CD4-positive, alpha-beta T cell (primary cell): ENCODE results near the gene KLHL3. TPM values are rescaled to one million over a fixed set of nuclear protein-coding genes. Genes with fewer than 3 reads are reported as not detected.

Source experiments
- ATAC-seq: fragments of 200-7000 bp; cut with Tn5 transposase; one replicate; pipeline ENCODE4 v1.10.0; 2022; ENCODE audit warnings: mild to moderate bottlenecking; ENCODE audit not compliant: poor library complexity
- CTCF ChIA-PET: fragments of 350-600 bp; sonication (Branson Sonifier 250); formaldehyde crosslinking; loops from one replicate; lab custom pipeline; 2021; ENCODE audit warnings: antibody characterized with exemption, inconsistent platforms; lab: Charles Lee
- POLR2A ChIA-PET: fragments of 350-600 bp; sonication (Branson Sonifier 250); formaldehyde crosslinking; loops from one replicate; lab custom pipeline; 2021; ENCODE audit warnings: antibody characterized with exemption, inconsistent platforms; lab: Charles Lee
- DNase-seq, 14 experiments: peaks; one replicate each; pipeline ENCODE4 v3.0.0-alpha.2; 2013 to 2020; ENCODE audit warnings: mixed read lengths in 2 of 14
- H3K27ac ChIP-seq, 2 donors: one replicate each; pipeline versions ENCODE4 v1.5.1 to v1.7.0; 2013; ENCODE audit warnings: low read length in 2 of 2, low read depth in 1 of 2, mild to moderate bottlenecking in 1 of 2
- H3K27me3 ChIP-seq, 2 experiments: 1 replicate in 1 of 2; 2 replicates in 1 of 2; pipeline versions ENCODE4 v1.6.1 to v1.7.0; 2013; ENCODE audit warnings: low read length in 2 of 2, control low read depth in 1 of 2, mild to moderate bottlenecking in 1 of 2, moderate library complexity in 1 of 2; ENCODE audit not compliant: insufficient read depth in 2 of 2, control insufficient read depth in 1 of 2
- H3K36me3 ChIP-seq: one replicate; pipeline ENCODE4 v1.6.1; 2013; ENCODE audit warnings: low read length, control low read depth; ENCODE audit not compliant: insufficient read depth
- H3K4me1 ChIP-seq: one replicate; pipeline ENCODE4 v1.6.1; 2013; ENCODE audit warnings: low read length, control low read depth; ENCODE audit not compliant: insufficient read depth
- H3K4me3 ChIP-seq: one replicate; pipeline ENCODE4 v1.5.1; 2013; ENCODE audit warnings: mild to moderate bottlenecking, low read length, moderate library complexity
- H3K9me3 ChIP-seq, 2 experiments: 1 replicate in 1 of 2; 2 replicates in 1 of 2; pipeline versions ENCODE4 v1.6.1 to v1.7.0; 2013; ENCODE audit warnings: low read length in 2 of 2, mild to moderate bottlenecking in 2 of 2, control low read depth in 1 of 2, moderate library complexity in 1 of 2; ENCODE audit not compliant: control insufficient read depth in 1 of 2, insufficient read depth in 1 of 2
- H3K27ac Mint-ChIP-seq: one replicate; pipeline ENCODE4 v1.8.0; 2020; ENCODE audit warnings: mixed read lengths
- H3K27me3 Mint-ChIP-seq: one replicate; pipeline ENCODE4 v1.8.0; 2021; ENCODE audit warnings: mixed read lengths
- H3K36me3 Mint-ChIP-seq: one replicate; pipeline ENCODE4 v1.8.0; 2021; ENCODE audit warnings: low read depth, mixed read lengths
- H3K4me1 Mint-ChIP-seq: one replicate; pipeline ENCODE4 v1.8.0; 2021; ENCODE audit warnings: low read depth, mixed read lengths
- H3K4me3 Mint-ChIP-seq: one replicate; pipeline ENCODE4 v1.8.0; 2020; ENCODE audit warnings: mild to moderate bottlenecking, mixed read lengths
- H3K9me3 Mint-ChIP-seq: one replicate; pipeline ENCODE4 v1.8.0; 2020; ENCODE audit warnings: mixed read lengths
- intact Hi-C, 2 experiments: fragments of 100-400 bp; cut with DNase I in 1 of 2; cut with micrococcal nuclease in 1 of 2; formaldehyde crosslinking; loops; one replicate each; pipeline versions ENCODE4 v1.15.1 to v1.9.0; 2023 to 2025; cut with DNase I, micrococcal nuclease
- total RNA-seq, 174 experiments: library from RNA in 2 of 174; stranded (reverse) in 2 of 174; gene quantifications; one replicate each; pipeline ENCODE4 v1.2.3 and lab custom pipeline; 2021 to 2026
- TF ChIP-seq, protein P1 (sequence below): fragments of 200-600 bp; IDR thresholded peaks from one replicate; pipeline ENCODE4 v1.8.0; 2022; ENCODE audit warnings: antibody characterized with exemption, mild to moderate bottlenecking

The KLHL3 gene
- total RNA-seq, 2 experiments from 2014 or later, result 22.0 to 25.9 TPM

DNA sequence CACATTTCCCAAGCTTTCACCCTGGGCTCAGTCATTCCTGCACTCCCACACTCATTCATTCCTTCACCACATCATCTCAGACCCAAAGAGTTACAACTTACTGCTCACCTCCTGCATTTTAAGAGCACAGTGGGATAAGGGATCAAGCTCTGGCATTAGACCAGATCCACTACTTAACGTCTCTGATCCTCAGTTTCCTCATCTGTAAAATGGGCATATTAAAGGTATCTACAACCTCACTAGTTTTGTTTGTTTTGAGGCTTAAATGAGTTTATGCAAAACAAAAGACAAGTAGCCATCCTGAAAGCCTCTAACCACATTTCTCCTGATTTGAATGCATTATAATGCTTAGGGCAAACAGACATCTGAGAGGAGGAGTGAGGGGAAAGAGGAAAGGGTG lies 77.6 kb downstream of the KLHL3 start:
- Mint-ChIP-seq H3K36me3 (peaks cover 60% of the 10 kb centered on the region), H3K4me1 (peaks cover 9% of the 10 kb centered on the region), H3K4me3 (no peak overlapping the region), H3K9me3 (no peaks in the 10 kb centered on the region), H3K27me3 (no peaks in the 10 kb centered on the region), H3K27ac (no peak overlapping the region)
- Histone ChIP-seq H3K27me3 (no peaks in the 10 kb centered on the region), H3K36me3 (peaks cover 12% of the 10 kb centered on the region), H3K27ac (no peak overlapping the region), H3K4me1 (peaks cover 6% of the 10 kb centered on the region), H3K9me3 (no peaks in the 10 kb centered on the region), H3K4me3 (no peak overlapping the region)
- CTCF ChIA-PET, result interaction anchor here (3.1 to 3.2 kb wide), 2 partner anchors 79 to 94 kb away, joined by 26 to 28 read pairs; partner anchors contain the start of gene KLHL3
- POLR2A ChIA-PET, result interaction anchor here (0.9 to 3.6 kb wide), 2 partner anchors 77 to 96 kb away, joined by 3 to 30 read pairs; partner anchors contain the start of genes HNRNPA0 and KLHL3
- ATAC-seq (no peak), DNase-seq (no peak)
- TF ChIP-seq, protein P1, sequence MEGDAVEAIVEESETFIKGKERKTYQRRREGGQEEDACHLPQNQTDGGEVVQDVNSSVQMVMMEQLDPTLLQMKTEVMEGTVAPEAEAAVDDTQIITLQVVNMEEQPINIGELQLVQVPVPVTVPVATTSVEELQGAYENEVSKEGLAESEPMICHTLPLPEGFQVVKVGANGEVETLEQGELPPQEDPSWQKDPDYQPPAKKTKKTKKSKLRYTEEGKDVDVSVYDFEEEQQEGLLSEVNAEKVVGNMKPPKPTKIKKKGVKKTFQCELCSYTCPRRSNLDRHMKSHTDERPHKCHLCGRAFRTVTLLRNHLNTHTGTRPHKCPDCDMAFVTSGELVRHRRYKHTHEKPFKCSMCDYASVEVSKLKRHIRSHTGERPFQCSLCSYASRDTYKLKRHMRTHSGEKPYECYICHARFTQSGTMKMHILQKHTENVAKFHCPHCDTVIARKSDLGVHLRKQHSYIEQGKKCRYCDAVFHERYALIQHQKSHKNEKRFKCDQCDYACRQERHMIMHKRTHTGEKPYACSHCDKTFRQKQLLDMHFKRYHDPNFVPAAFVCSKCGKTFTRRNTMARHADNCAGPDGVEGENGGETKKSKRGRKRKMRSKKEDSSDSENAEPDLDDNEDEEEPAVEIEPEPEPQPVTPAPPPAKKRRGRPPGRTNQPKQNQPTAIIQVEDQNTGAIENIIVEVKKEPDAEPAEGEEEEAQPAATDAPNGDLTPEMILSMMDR, result no peak
- intact Hi-C loops, result no loop called here

DNA sequence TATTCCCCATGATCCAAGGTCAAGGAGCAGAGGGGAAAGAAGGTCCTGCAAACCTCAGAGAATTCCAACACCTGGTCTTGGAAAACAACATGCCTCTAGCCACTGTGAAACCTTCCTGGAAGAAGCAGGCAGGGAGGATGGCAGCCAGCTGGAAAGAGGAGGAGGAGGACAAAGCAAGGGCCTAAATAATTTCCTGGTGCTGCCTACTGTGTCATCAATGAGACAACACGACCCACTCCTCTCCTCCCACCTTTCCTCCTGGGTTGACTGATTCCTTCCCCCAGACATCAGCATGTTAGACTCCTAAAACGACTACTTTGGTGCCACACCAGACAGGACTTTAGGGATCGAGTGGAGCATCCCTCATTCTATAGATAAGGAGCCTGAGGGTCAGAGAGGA lies 78.8 kb downstream of the KLHL3 start:
- Mint-ChIP-seq H3K4me3 (no peak overlapping the region), H3K27me3 (no peaks in the 10 kb centered on the region), H3K9me3 (no peaks in the 10 kb centered on the region), H3K4me1 (peaks cover 9% of the 10 kb centered on the region), H3K36me3 (peaks cover 68% of the 10 kb centered on the region), H3K27ac (no peak overlapping the region)
- Histone ChIP-seq H3K36me3 (peaks cover 15% of the 10 kb centered on the region), H3K4me1 (peaks cover 6% of the 10 kb centered on the region), H3K27ac (no peak overlapping the region), H3K27me3 (no peaks in the 10 kb centered on the region), H3K4me3 (no peak overlapping the region), H3K9me3 (no peaks in the 10 kb centered on the region)
- DNase-seq (no peak), ATAC-seq (no peak)
- TF ChIP-seq, protein P1, result no peak
- ChIA-PET POLR2A (no interaction called here), CTCF (no interaction called here)
- intact Hi-C loops, result no loop called here

DNA sequence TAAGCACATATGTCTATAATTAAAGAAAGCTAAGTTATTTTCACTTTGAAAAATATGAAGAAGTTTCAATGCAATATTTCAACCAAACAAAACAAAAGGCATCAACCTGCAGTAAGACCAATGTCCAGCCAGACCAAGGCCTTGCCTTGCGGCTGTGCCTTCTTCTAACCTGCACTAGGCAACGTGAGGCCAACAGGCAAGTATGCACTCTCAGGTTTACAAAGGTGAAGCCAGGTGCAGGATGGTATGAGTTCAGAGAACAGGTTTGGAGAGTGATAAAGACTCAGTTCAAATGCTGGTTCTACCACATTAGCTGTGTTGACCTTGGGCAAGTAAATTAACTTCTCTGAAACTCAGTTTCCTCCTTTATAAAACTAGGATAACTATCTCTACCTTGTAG lies 79.3 kb downstream of the KLHL3 start:
- TF ChIP-seq, protein P1, result no peak
- no peak overlapping the region for H3K27ac Mint-ChIP-seq
- Histone ChIP-seq H3K4me1 (peaks cover 6% of the 10 kb centered on the region), H3K27me3 (no peaks in the 10 kb centered on the region), H3K4me3 (no peak overlapping the region), H3K27ac (no peak overlapping the region), H3K36me3 (peaks cover 16% of the 10 kb centered on the region), H3K9me3 (no peaks in the 10 kb centered on the region)
- peaks cover 70% of the 10 kb centered on the region for H3K36me3 Mint-ChIP-seq
- POLR2A ChIA-PET, result no interaction called here
- ATAC-seq, result no peak
- H3K4me3 Mint-ChIP-seq, result no peak overlapping the region
- CTCF ChIA-PET, result no interaction called here
- peaks cover 9% of the 10 kb centered on the region for H3K4me1 Mint-ChIP-seq
- no peak for DNase-seq
- H3K27me3 Mint-ChIP-seq, result no peaks in the 10 kb centered on the region
- H3K9me3 Mint-ChIP-seq, result no peaks in the 10 kb centered on the region
- intact Hi-C loops, result no loop called here
